Measurements from ENCODE around the gene DHCR24.

The DHCR24 gene

DNA sequence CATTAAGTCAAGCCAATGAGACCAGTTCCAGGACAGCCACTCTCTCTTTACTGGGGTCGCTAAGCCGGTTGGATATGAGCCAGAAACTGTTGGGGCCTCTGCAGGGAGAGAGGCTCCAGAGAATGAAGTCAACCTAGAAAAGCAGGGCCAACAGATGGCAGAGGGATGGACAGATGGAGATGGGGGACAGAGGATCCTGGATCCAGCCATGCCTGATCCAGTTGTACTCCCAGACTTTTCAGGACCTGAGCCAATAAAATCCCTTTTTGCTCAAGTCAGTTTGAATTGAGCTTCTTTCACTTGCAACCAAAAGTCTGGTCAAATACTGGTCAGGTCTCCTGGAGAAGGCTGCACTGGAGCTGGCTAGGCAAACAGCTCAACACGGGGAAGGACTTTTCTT lies 2.2 kb downstream of the DHCR24 start:
- H3K4me3 ChIP-seq (ENCODE audit: low read length) = no peak overlapping the region
- no peak overlapping the region for H2AFZ ChIP-seq (ENCODE audit: low read length)
- no peaks in the 10 kb centered on the region for H3K27me3 ChIP-seq (replicated peaks; ENCODE audit: insufficient read depth, low read length)
- no peak for DNase-seq
- TF ChIP-seq EZH2 (optimal IDR thresholded peaks at IDR 0.05; ENCODE audit: low read depth, low read length) = no peak
- no peak for TF ChIP-seq EZH2phosphoT487 (IDR thresholded peaks at IDR 0.05; ENCODE audit: low read length)
- TF ChIP-seq, protein P1, sequence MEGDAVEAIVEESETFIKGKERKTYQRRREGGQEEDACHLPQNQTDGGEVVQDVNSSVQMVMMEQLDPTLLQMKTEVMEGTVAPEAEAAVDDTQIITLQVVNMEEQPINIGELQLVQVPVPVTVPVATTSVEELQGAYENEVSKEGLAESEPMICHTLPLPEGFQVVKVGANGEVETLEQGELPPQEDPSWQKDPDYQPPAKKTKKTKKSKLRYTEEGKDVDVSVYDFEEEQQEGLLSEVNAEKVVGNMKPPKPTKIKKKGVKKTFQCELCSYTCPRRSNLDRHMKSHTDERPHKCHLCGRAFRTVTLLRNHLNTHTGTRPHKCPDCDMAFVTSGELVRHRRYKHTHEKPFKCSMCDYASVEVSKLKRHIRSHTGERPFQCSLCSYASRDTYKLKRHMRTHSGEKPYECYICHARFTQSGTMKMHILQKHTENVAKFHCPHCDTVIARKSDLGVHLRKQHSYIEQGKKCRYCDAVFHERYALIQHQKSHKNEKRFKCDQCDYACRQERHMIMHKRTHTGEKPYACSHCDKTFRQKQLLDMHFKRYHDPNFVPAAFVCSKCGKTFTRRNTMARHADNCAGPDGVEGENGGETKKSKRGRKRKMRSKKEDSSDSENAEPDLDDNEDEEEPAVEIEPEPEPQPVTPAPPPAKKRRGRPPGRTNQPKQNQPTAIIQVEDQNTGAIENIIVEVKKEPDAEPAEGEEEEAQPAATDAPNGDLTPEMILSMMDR (IDR thresholded peaks at IDR 0.05; ENCODE audit: low read length) = no peak
- peaks cover 7% of the 10 kb centered on the region; the same call in 1 of the 2 replicates for H3K4me1 ChIP-seq (ENCODE audit: low read length)
- H3K9ac ChIP-seq (ENCODE audit: low read length) = no peak overlapping the region
- no peaks in the 10 kb centered on the region for H3F3A ChIP-seq (ENCODE audit: insufficient read depth, low read length)
- H3K79me2 ChIP-seq (ENCODE audit: low read length) = peaks cover 41% of the 10 kb centered on the region
- no peaks in the 10 kb centered on the region for H3K9me3 ChIP-seq (replicated peaks; ENCODE audit: insufficient read depth, low read length)
- no peaks in the 10 kb centered on the region for H4K20me1 ChIP-seq (ENCODE audit: insufficient read depth, low read length)
- H3K4me2 ChIP-seq (ENCODE audit: low read depth, low read length) = no peak overlapping the region
- H3K27ac ChIP-seq (ENCODE audit: low read length) = no peak overlapping the region
- no peaks in the 10 kb centered on the region for H3K36me3 ChIP-seq (replicated peaks; ENCODE audit: insufficient read depth, low read length)
- no peaks in the 10 kb centered on the region for H3K9me2 ChIP-seq (replicated peaks; ENCODE audit: insufficient read depth, low read length)

DNA sequence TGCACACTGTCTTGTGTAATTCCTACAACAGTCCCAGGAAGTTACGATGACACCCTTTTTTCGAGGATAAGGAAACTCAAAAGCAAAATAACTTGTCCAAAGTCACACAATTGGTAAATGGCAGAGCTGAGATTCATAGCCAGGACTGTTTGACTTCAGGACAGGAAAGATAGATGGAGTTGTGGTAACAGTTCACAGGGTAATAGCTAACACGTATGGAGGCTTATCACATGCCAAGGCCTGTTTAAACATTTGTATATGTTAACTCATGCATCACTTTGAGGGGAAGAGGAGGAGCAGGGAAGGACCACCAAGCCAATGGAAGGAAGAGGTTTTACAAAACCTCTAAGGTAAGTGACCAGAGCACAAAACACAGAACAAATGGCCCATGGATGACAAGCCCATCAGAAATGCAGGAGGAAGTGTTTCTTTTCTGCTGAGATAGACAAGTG lies 2.8 kb downstream of the DHCR24 start:
- H2AFZ ChIP-seq (ENCODE audit: low read length) = no peak overlapping the region
- H3K4me1 ChIP-seq (ENCODE audit: low read length) = peaks cover 7% of the 10 kb centered on the region; the same call in 1 of the 2 replicates
- no peaks in the 10 kb centered on the region for H3K9me3 ChIP-seq (replicated peaks; ENCODE audit: insufficient read depth, low read length)
- H3K9ac ChIP-seq (ENCODE audit: low read length) = no peak overlapping the region
- no peaks in the 10 kb centered on the region for H4K20me1 ChIP-seq (ENCODE audit: insufficient read depth, low read length)
- no peak overlapping the region for H3K27ac ChIP-seq (ENCODE audit: low read length)
- no peaks in the 10 kb centered on the region for H3K9me2 ChIP-seq (replicated peaks; ENCODE audit: insufficient read depth, low read length)
- no peak for TF ChIP-seq EZH2phosphoT487 (IDR thresholded peaks at IDR 0.05; ENCODE audit: low read length)
- TF ChIP-seq EZH2 (optimal IDR thresholded peaks at IDR 0.05; ENCODE audit: low read depth, low read length) = no peak
- TF ChIP-seq, protein P1 (IDR thresholded peaks at IDR 0.05; ENCODE audit: low read length) = no peak
- H3F3A ChIP-seq (ENCODE audit: insufficient read depth, low read length) = no peaks in the 10 kb centered on the region
- no peaks in the 10 kb centered on the region for H3K27me3 ChIP-seq (replicated peaks; ENCODE audit: insufficient read depth, low read length)
- H3K79me2 ChIP-seq (ENCODE audit: low read length) = peaks cover 41% of the 10 kb centered on the region
- DNase-seq = no peak
- no peak overlapping the region for H3K4me2 ChIP-seq (ENCODE audit: low read depth, low read length)
- H3K36me3 ChIP-seq (replicated peaks; ENCODE audit: insufficient read depth, low read length) = no peaks in the 10 kb centered on the region
- H3K4me3 ChIP-seq (ENCODE audit: low read length) = no peak overlapping the region

DNA sequence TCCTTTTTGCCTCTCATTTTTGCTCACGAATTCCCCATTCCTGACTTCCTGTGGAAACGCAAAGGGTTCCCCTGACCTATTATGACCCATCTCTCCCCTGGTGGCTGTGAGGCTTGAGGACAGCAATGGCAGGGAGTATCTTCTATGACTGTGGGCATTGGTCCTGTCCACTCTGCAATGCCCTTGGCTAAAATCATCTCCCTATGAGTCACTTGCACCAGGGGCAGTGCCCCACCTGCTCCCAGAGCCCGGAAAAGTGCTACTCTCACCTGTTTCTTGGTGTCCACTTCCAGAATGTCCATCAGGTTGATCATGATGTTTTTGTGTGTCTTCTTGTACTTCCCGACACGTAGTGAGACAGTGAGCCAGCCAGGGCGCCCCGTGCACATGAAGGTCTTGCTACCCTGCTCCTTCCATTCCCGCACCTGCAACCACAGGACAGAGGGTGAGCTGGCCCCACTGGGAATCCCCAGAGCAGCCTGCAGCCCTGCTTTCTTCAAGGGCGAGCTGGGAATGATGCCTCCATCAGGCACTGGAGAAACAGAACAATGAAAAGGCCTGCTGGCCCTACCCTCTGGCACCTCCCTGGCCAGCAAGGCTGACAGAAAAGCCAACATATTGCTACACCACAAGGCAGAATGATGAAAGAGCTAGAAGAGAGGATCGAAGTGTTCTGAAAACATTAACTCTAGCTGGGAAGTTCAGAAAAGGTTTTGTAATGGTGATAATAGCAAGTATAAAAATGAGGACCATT lies 3.5 kb downstream of the DHCR24 start:
- Histone ChIP-seq H3K4me1 (ENCODE audit: low read length) (peaks cover 7% of the 10 kb centered on the region; the same call in 1 of the 2 replicates), H2AFZ (ENCODE audit: low read length) (no peak overlapping the region), H3K9me3 (replicated peaks; ENCODE audit: insufficient read depth, low read length) (no peaks in the 10 kb centered on the region), H3F3A (ENCODE audit: insufficient read depth, low read length) (no peaks in the 10 kb centered on the region), H4K20me1 (ENCODE audit: insufficient read depth, low read length) (no peaks in the 10 kb centered on the region), H3K79me2 (ENCODE audit: low read length) (peaks cover 44% of the 10 kb centered on the region), H3K9ac (ENCODE audit: low read length) (no peak overlapping the region), H3K27me3 (replicated peaks; ENCODE audit: insufficient read depth, low read length) (no peaks in the 10 kb centered on the region), H3K4me3 (ENCODE audit: low read length) (no peak overlapping the region), H3K9me2 (replicated peaks; ENCODE audit: insufficient read depth, low read length) (no peaks in the 10 kb centered on the region), H3K36me3 (replicated peaks; ENCODE audit: insufficient read depth, low read length) (no peaks in the 10 kb centered on the region), H3K4me2 (ENCODE audit: low read depth, low read length) (no peak overlapping the region), H3K27ac (ENCODE audit: low read length) (no peak overlapping the region)
- TF ChIP-seq, protein P1 (IDR thresholded peaks at IDR 0.05; ENCODE audit: low read length) = no peak
- TF ChIP-seq EZH2 (optimal IDR thresholded peaks at IDR 0.05; ENCODE audit: low read depth, low read length) = no peak
- no peak for DNase-seq
